ENCODE data around the gene DHRS1. TPM values are rescaled to one million over a fixed set of nuclear protein-coding genes. Genes with fewer than 3 reads are reported as not detected.
A peak's percentile ranks its signal among the peaks of the same experiment; 100 is the strongest.

Gene DHRS1
- total and polyA plus RNA-seq, 9 of the 15 experiments (the other 6 are each of a cell fraction or from before 2014, with no cell fraction given), result 7.3 to 33.6 (median 13.3) TPM

DNA sequence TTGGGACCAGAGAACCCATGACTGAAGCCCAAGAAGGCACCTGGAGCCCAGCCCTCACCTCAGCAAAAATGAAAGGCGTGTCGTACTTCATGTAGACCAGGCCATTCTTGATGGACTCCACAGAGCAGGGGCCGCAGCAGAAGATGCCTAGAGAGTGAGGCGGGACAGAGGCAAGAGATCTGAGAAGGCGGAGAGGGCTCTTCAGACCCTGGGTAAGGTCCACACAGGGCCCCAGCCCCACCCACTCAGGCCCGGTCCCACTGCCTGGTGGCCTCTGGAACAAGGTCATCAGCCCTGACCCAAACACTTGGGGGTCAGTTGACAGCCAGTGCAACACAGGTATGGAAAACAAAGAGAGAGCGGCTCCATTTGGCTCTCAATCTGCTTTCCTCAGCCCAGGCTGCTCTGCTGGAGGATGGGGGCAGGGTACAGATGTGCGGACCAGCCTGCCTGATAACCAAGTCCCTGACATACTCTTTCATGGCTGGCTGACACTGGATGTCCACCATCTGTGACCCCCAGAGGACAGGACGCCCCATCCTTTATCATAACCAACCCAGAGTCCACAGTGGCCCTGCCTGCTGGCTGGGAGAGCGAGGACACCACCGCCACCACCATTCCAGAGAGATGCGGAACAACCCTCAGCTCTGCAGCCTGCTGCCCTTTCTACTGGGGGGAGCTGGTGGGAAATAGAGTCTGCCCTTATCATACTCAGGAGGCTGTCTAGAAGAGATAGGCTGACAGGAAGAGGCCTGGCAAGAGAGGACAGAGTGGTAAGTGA, 43.5 kb downstream of the DHRS1 start (continued):
- no peak for TF ChIP-seq TAF15 (IDR thresholded peaks at IDR 0.05; ENCODE audit: low read depth, low read length)
- TF ChIP-seq, protein P1, sequence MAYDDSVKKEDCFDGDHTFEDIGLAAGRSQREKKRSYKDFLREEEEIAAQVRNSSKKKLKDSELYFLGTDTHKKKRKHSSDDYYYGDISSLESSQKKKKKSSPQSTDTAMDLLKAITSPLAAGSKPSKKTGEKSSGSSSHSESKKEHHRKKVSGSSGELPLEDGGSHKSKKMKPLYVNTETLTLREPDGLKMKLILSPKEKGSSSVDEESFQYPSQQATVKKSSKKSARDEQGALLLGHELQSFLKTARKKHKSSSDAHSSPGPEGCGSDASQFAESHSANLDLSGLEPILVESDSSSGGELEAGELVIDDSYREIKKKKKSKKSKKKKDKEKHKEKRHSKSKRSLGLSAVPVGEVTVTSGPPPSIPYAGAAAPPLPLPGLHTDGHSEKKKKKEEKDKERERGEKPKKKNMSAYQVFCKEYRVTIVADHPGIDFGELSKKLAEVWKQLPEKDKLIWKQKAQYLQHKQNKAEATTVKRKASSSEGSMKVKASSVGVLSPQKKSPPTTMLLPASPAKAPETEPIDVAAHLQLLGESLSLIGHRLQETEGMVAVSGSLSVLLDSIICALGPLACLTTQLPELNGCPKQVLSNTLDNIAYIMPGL (CRISPR knock-in tag; IDR thresholded peaks at IDR 0.05), result no peak; the same call in 1 of the 2 replicates
- TF ChIP-seq, protein P2, sequence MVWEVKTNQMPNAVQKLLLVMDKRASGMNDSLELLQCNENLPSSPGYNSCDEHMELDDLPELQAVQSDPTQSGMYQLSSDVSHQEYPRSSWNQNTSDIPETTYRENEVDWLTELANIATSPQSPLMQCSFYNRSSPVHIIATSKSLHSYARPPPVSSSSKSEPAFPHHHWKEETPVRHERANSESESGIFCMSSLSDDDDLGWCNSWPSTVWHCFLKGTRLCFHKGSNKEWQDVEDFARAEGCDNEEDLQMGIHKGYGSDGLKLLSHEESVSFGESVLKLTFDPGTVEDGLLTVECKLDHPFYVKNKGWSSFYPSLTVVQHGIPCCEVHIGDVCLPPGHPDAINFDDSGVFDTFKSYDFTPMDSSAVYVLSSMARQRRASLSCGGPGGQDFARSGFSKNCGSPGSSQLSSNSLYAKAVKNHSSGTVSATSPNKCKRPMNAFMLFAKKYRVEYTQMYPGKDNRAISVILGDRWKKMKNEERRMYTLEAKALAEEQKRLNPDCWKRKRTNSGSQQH (CRISPR knock-in tag; IDR thresholded peaks at IDR 0.05), result no peak
- no peak for TF ChIP-seq BRD4 (IDR thresholded peaks at IDR 0.05)
- no peak for TF ChIP-seq BCOR (IDR thresholded peaks at IDR 0.05)
- TF ChIP-seq MEIS2 (IDR thresholded peaks at IDR 0.05; ENCODE audit: partially characterized antibody), result peak; percentile 39
- TF ChIP-seq, protein P3, sequence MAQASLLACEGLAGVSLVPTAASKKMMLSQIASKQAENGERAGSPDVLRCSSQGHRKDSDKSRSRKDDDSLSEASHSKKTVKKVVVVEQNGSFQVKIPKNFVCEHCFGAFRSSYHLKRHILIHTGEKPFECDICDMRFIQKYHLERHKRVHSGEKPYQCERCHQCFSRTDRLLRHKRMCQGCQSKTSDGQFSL (CRISPR knock-in tag; IDR thresholded peaks at IDR 0.05), result 0 out of 2 replicates have a peak, but pooled peaks have one; percentile 14
- TF ChIP-seq, protein P3 (tag; IDR thresholded peaks at IDR 0.05), result no peak
- no peak for TF ChIP-seq KAT8 (IDR thresholded peaks at IDR 0.05; ENCODE audit: low read depth)
- TF ChIP-seq PCBP1 (IDR thresholded peaks at IDR 0.05; ENCODE audit: low read depth, low read length, poor library complexity, severe bottlenecking), result no peak
- no peak for TF ChIP-seq IFI16 (CRISPR knock-in tag; IDR thresholded peaks at IDR 0.05)
- TF ChIP-seq, protein P4, sequence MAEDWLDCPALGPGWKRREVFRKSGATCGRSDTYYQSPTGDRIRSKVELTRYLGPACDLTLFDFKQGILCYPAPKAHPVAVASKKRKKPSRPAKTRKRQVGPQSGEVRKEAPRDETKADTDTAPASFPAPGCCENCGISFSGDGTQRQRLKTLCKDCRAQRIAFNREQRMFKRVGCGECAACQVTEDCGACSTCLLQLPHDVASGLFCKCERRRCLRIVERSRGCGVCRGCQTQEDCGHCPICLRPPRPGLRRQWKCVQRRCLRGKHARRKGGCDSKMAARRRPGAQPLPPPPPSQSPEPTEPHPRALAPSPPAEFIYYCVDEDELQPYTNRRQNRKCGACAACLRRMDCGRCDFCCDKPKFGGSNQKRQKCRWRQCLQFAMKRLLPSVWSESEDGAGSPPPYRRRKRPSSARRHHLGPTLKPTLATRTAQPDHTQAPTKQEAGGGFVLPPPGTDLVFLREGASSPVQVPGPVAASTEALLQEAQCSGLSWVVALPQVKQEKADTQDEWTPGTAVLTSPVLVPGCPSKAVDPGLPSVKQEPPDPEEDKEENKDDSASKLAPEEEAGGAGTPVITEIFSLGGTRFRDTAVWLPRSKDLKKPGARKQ (CRISPR knock-in tag; IDR thresholded peaks at IDR 0.05), result no peak
- TF ChIP-seq, protein P5, sequence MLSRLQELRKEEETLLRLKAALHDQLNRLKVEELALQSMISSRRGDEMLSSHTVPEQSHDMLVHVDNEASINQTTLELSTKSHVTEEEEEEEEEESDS (CRISPR knock-in tag; IDR thresholded peaks at IDR 0.05), result no peak
- TF ChIP-seq, protein P6, sequence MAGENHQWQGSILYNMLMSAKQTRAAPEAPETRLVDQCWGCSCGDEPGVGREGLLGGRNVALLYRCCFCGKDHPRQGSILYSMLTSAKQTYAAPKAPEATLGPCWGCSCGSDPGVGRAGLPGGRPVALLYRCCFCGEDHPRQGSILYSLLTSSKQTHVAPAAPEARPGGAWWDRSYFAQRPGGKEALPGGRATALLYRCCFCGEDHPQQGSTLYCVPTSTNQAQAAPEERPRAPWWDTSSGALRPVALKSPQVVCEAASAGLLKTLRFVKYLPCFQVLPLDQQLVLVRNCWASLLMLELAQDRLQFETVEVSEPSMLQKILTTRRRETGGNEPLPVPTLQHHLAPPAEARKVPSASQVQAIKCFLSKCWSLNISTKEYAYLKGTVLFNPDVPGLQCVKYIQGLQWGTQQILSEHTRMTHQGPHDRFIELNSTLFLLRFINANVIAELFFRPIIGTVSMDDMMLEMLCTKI (IDR thresholded peaks at IDR 0.05; ENCODE audit: partially characterized antibody), result no peak
- no peak for TF ChIP-seq GTF2A2 (tag; IDR thresholded peaks at IDR 0.05)
- TF ChIP-seq ZNF274 (IDR thresholded peaks at IDR 0.05; ENCODE audit: borderline replicate concordance, low read depth, low read length), result no peak
- TF ChIP-seq SAP30 (IDR thresholded peaks at IDR 0.05; ENCODE audit: borderline replicate concordance, insufficient read depth, low read depth, low read length, poor library complexity, severe bottlenecking), result no peak
- no peak for TF ChIP-seq GABPB1 (CRISPR knock-in tag; IDR thresholded peaks at IDR 0.05)

Data from K562 (cell line).